HG03571 (cell line): ENCODE results near the gene PPHLN1.
"Not testable (repeated sequence)": the region's sequence is repeated elsewhere in the genome, so short reads cannot be mapped to it uniquely, and the experiment has no call there.

ENCODE experiments used
- ATAC-seq: cut with Tn5 transposase; IDR thresholded peaks from one replicate; pipeline ENCODE4 v1.9.1; 2021; ENCODE audit not compliant: unreplicated experiment

The PPHLN1 gene

DNA sequence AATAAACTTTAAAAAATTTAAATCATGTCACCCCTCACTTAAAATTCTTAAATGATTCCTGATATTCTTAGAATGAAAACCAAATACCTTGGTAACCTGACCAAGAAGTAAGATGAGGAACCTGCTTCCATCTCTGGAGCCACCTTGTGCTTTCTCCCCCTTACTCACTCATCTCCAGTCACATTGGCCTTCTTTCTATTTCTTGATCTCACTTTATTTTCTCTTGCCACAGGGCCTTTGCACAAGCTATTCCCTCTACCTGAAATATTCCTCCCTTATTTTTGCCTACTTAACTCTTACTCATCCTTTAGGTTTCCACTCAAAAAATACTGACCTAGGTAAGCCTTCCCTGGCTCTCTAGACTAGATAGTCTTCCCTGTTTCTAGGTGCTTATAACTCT is 5.2 kb upstream of the PPHLN1 start:
- ATAC-seq: no peak

DNA sequence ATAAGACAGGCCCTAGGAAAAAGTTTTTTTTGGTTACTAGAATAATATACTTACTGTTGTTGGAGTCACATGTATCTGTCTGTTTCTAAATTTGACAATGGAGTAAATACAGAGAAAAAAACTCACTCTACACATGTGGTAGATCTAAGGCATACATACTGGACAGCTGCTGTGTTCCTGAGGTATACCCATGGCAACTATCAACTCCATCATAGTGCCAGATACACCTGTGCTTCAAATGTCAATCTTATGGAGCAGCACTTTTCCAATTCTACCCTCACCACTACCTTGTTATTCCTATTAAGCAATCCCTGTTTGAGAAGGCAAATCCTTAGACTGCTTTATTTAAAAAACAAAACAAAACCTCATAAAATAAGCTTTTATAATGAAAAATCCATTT is 3.4 kb upstream of the PPHLN1 start:
- ATAC-seq: no peak

DNA sequence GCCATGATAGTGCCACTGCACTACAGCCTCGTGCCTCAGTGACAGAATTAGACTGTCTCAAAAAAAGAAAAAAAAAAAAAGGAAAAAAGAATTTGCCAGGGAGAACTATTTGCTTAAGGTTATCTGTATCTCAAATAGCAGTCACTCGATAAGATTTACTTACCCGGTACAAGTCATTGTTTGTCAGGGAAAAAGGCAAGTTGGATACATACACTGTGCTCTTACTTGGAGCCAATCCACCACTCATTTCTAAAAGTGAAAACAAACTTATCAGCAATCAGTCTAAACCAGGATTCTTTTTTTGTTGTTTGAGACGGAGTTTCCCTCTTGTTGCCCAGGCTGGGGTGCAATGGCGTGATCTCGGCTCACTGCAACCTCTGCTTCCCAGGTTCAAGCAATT is 2.1 kb upstream of the PPHLN1 start:
- no peak for ATAC-seq

DNA sequence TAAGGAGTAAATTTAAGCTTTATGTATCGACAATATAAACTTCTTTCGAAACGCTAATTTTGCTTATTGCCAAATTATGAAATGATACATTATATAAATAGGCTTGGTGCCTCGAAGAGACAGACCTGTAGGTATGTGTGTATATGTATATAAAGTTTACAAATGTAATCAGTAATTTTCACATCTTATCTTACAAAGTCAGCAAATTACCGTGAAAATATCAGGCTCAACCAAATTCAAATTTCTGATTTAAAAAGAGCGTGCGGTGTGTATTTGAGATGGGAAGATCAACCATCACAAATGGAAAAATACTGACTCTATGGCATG is 678 bp upstream of the PPHLN1 start:
- no peak for ATAC-seq

DNA sequence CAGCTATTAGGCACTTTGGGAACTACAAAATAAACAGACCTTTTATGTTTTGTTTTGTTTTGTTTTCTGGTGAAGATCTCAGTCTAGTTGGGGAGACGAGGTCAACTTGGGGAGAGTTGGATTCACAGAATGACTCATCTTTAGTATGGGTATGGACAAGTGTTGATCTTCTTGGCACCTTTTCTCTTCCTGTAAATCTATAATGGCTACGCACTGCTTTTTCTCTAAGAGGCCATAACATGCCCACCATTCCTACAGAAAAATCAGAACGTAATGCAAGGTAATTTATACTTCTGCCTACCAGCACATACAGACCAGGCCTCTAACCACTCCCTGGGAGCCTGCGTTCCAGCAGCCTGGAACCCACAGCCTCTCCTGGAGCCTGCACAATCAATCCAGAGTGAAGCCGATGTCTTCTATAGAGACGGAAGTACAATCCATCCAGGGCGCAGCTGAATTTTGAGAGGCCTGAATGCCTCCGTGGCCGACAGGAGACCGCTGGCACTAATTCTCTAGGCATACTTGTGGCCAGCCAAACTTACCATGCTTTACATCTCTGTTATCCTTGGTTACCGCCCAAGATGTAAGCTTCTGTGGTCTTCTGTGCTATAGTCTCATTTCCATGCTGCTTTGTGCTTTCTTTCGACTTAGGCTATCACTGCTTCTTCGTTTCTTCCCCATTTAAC is 717 bp downstream of the PPHLN1 start:
- ATAC-seq: peak; percentile 18

DNA sequence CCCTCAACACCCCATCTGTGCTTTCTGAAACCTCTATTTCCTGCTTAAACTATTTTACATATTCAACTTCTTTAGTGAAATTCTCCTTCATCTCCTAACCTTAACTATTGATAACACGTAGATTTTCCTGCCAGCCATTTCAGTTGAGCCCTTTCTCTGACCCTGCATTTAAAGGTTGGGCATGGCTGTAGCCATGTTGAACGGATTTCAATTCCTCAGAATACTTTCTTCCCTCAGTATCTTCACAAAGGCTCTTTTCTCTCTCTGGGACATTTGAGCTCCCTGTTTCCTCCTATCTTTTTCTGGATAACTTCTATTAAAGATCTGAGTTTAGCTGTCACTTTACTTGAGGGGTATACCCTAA is 1.2 kb downstream of the PPHLN1 start:
- no peak for ATAC-seq

DNA sequence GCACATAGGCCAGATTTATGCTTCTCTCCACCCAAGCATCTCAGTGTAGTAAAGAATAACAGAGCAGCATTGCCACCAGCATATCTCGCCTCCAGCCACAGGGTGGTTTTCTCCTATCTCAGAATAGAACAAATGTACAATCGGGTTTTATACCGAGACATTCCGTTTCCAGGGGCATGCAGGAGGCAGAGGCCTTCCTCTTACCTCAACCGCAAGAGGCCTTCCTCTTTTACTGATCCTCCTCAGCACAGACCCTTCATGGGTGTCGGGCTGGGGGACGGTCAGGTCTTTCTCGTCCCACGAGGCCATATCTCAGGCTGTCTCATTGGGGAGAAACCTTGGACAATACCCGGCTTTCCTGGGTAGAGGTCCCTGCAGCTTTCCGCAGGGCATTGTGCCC is 4.1 kb downstream of the PPHLN1 start:
- ATAC-seq: not testable (repeated sequence)

DNA sequence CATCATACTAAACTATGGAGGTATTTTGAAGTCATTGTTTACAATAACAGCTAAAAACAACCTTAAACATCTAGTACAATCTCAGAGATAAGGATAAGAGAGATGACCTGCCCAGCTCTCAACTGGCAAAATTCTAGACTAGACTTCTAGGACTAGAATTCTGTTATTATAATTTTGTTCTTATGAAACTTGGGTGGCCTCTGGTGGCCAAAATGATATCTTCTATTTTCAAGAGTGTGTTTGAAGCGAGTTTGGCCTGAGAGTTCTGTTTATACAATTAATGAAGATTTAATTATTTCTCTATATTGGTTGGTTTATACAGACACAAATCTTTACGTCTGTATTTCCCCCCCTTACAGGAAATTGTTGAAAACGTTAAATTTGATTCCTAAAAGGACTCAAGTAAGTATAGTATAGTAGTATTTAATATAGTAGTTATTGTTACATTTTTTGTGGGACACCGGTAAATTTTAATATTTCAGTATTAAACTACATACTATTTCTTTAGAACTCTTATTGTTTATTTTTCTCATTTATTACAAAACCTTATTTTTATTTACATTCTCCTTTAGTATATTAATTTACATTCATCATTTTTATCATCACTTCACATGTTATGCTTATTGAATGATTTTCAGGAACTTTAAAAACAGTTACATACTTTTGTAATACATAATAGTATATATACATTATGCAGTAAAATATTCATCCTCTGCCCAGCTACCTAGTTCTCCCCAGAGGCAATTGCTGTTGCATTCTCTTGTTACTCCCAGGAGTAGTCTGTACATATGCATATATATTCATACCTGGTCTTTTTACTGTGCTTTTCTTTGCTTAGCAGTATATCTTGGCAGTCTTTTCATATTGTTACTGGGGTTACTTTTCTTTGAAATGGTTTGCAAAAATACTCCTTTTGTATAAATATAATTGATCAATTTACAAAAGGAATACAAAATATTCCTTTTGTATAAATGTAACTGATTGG is 6.6 kb downstream of the PPHLN1 start:
- ATAC-seq: peak; percentile 74

DNA sequence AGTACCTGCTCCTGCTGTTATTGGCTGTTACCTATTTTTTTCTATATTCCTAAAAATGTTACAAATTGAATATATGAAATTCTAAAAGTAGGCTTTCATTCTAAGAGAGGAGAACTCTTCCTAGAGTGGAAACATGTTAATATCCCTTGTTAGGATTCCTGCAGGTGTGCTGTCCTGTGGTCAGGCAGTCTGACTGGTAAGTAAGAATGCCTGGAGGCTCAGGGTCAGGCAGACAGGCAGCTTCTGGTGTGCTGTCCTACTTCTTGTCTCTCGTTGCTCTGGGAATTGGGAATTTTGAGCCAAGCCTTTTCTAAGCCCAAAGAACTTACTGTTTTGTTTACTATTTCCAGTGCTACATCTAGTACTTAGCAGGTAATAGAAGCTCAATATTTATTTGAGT is 10.3 kb downstream of the PPHLN1 start:
- no peak for ATAC-seq

DNA sequence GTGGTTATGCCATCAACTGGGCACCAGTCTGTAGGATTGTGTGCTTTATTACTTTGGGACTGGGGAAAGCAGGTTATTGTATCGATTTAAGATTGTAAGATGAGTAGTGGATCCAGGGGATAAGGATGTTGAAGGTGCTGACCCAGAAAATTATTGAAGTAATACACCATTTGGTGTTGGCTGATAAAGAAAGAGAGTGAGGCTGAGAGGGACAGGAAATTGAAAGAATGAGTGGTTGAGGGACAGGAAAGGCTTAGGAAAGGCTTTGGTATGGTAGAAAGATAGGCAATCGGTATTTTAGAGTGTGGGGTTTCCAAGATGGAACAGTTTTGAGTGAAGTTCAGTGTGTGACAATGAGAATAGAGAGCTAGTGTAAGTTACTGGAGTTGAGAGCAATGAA is 12.3 kb downstream of the PPHLN1 start:
- ATAC-seq: no peak

DNA sequence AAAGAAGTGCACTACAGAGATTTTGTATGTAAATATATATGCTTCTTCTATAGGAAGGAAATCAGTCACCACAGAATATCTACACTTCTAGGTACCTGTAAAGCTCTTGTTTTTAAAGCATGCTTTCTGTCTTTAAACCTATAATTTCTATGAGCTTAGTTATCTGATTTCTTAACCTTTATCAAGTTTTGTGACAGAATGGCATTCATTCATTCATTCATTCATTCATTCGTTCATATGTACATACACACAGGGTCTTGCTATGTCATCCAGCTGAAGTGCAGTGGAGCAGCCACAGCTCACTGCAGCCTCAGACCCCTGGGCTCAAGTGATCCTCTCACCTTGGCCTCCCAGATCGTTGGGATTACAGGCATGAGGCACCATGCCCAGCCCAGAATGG is 16.1 kb downstream of the PPHLN1 start:
- ATAC-seq: no peak

DNA sequence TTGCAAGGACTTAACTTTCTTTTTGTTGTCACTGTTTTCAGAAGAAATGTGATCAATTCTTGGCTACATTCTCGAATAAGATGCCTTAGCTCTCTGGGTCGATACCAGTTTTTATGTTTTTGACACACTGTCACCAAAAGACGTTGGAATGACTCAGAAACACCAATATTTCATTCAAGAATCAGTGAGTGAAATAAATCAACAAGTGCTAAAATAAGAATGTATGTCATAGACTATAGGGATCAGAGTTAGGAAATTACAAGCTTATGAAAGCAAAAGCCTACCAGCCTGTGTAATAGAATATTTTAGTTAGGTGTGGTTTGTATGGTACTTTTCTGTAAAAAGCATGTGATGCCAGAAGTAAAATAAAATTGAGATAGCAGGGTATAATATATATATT is 17.8 kb downstream of the PPHLN1 start:
- ATAC-seq: no peak

DNA sequence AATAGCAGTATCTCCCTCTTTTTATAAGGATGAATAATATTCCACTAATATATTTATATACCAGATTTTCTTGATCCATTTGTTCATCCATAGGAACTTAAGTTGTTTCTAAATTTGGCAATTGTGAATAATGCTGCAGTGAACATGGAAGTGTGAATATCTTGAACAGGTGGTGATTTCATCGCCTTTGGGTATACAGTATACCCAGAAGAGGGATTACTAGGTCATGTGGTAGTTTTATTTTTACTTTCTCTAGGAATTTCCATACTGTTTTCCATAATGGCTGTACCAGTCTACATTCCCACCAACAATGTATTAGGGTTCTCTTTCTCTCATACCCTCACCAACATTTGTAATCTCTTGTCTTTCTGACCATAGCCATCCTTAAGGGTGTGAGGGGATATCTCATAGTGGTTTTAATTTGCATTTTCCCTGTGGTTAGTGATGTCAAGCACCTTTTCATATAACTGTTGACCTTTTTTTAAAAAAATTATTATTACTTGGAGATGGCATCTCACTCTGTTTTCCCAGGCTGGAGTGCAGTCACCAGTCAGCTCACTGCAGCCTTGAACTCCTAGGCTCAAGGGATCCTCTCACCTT is 20.5 kb downstream of the PPHLN1 start:
- no peak for ATAC-seq

DNA sequence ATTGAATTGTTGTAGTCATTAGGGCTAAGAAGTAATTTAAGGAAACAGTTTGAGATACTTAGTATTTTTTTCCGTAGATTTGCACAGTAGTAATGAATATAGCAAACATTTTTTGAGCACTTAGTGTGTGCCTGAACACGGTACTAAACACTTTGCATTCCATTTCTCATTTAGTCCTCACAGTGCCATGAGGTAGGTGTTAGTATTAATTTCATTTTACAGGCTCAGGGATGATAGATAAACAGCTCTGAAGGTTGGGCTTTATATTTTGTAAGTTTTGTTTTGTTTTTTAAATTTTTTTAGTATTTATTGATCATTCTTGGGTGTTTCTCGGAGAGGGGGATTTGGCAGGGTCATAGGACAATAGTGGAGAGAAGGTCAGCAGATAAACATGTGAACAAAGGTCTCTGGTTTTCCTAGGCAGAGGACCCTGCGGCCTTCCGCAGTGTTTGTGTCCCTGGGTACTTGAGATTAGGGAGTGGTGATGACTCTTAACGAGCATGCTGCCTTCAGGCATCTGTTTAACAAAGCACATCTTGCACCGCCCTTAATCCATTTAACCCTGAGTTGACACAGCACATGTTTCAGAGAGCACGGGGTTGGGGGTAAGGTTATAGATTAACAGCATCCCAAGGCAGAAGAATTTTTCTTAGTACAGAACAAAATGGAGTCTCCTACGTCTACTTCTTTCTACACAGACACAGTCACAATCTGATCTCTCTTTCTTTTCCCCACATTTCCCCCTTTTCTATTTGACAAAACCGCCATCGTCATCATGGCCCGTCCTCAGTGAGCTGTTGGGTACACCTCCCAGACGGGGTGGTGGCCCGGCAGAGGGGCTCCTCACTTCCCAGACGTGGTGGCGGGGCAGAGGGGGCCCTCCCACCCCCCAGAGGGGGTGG is 23.4 kb downstream of the PPHLN1 start:
- not testable (repeated sequence) for ATAC-seq

DNA sequence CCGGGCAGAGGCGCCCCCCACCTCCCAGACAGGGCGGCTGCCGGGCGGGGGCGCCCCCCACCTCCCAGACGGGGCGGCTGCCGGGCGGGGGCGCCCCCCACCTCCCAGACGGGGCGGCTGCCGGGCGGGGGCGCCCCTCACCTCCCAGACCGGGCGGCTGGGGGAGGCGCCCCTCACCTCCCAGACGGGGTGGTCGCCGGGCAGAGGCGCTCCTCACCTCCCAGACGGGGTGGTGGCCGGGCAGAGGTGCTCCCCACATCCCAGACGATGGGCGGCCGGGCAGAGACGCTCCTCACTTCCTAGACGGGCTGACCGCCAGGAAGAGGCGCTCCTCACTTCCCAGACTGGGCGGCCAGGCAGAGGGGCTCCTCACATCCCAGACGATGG is 24.0 kb downstream of the PPHLN1 start:
- ATAC-seq: not testable (repeated sequence)

DNA sequence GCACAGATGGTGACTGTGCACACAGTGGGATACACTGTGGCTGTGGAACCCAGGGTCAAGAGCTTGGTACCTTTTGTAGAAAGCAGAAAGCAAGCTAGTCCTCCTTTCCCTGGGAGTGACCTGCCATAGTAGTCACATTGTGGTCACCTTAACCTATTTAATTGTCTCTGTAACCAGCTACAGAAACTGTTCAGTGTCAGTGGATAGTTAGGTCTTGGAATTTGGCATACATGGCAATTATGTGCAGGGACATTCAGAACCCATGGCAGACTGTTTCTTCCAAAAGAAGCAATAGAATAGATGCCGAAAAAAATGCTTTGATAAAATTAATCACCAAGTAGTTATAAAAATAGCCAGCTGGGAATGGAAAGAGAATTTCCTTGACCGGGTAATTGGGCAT is 30.4 kb downstream of the PPHLN1 start:
- ATAC-seq: no peak

DNA sequence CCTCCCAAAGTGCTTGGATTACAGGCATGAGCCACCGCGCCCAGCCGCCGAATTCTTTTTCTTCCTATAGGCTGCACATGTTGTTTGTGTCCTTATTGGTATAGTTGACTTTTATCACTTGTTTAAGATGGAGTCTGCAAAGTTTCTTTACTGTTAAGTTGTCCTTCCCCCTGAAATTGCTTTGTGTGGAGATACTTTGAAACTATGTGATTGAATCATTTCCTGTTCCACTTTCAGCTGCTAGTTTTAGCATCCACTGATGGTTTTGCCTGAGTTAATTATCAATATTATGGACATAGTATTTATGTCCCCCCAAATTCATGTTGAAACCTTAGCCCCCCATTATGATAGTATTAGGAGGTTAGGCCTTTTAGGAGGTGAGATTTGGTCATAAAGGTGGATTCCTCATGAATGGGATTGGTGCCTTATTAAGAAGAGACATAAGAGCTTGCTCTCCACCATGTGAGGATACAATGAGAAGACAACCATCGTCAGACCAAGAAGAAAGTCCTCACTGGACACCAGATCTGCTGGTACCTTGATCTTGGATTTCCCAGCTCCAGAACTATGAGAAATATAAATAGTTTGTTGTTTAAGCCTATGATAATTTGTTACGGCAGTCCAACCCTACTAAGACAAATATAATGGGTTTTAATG is 34.9 kb downstream of the PPHLN1 start:
- peak; percentile 79 for ATAC-seq

DNA sequence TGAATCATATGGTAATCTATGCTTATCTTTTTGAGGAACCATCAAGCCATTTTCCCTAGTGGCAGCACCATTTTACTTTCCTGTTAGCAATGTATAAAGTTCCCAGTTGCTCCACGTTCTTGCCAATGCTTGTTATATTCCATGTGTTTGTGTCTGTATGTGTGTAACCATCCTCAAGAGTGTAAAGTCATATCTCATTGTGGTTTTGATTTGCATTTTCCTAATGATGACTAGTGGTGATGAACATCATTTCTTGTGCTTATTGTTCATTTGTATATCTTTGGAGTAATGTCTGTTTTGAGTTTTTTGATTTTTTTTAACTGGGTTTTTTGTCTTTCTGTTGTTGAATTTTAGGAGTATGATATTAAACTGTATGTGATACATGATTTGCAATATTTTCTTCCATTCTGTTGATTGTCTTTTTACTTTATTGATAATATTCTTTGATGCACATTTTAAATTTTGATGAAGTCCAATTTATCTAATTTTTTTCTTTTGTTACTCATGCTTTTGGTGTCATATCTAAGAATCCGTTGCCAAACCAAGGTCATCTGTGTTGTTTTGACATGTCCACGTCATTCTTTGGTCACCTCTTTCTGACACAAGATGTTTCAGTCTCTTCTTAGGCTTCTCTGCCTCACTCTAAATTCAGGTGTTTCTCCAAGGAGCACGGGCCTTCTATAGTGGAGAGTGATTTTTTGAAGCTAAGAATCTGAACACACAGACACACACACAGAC is 36.1 kb downstream of the PPHLN1 start:
- ATAC-seq: no peak

DNA sequence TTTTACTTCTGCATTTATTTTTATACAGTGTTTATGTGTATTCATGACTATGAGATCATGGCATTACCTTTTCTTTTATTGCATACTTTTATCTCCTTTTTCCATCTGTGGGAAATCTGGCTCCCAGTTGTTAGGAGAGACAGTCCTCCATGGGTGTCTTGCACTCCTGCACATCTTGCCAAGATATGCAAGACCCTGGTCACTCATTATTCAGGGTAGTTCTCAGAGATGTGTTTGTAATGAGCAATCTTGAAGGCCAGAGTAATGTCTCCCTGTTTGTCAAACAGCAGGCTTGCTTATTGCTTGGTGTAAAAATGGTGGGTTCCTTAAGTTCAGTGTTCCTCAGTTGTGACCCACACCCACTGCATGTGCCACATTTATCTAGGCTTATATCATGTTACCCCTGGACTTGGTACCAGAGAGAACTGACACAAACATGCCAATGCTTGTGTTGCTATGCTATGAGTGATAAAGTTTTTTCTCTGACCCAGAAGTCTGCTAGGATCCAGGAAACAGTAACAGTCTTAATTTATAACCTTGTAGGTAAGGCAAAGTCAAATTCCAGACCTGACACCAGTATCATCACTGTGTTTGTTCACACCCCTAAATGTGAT is 36.8 kb downstream of the PPHLN1 start:
- no peak for ATAC-seq
